ENCODE data around the gene LPP. TPM values are rescaled to one million over a fixed set of nuclear protein-coding genes. Genes with fewer than 3 reads are reported as not detected.

Gene LPP
- polyA plus RNA-seq, 4 donors = 17.0 to 31.8 (median 24.2) TPM

DNA sequence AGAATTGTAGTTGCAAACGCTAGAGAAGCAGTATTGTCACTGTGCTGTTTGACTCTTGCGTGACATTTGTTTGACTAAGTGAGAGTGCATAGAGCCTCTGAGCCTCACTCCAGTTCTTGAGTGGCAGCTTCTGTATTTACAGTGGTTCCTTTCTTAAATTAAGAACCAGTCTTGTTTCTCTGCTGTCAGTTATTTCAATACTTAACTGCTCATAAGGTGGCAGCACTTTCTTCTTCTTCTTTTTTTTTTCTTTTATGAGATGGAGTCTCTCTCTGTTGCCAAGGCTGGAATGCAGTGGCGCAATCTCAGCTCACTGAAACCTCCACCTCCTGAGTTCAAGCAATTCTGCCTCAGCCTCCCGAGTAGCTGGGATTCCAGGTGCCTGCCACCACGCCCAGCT lies 372.1 kb downstream of the LPP start:
- no peak for DNase-seq (ENCODE audit: low read depth in 4 of 4, low spot score in 2 of 4)

DNA sequence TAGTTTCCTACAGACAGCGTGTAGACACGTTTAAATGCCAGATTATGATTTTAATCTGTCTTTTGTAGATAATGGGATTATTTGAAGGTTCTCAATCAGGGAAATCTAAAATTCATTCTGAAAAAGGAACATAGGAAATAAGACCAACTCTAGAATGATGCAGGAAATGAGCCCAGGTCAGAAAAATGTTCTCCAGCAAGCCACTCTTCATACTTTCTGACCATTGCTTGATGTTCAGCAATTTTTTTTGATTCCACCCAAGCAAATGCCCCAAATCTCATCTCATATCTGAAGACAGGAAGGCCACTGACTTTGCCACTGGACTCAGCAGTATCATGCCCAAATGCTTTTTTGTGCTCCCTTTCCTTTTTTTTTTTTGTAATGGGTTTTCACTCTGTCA lies 373.4 kb downstream of the LPP start:
- no peak for DNase-seq (ENCODE audit: low read depth in 4 of 4, low spot score in 2 of 4)

DNA sequence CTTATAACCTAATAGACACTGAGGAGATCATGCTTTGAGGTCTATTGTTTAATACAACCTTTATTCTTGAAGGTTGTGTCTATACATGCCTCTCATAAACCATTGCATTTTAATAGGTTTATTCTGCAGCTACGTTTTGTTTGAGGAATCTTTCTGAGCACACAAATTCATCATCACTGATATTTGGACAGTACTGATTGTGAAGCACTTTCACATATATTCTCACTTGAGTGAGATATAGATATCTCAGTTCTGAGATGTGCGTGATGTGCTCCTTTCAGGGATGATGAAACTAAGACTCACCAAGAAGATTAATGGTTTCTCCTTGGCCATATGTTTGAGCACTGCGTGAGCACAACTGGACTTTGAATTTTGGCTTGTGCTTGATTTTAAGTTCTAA lies 374.4 kb downstream of the LPP start:
- no peak for DNase-seq (ENCODE audit: low read depth in 4 of 4, low spot score in 2 of 4)

DNA sequence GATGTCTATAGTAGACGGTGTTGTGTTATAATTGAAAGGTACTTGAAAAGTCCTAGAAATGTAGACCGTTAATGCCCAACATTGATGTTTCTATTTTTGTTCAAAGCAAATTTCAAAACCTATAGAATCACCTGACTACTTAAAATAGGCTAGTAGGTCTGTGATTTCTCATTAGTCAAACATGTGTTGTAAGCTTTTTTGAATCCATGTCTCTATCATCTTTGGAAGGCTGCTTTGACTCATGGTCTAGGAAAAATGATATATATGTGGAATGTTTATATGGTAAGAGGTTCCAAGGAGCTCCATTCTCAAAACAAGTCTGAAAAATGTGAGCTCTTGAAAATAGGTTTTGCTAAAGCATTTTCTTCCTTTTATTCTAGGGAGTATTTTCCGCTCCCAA lies 375.3 kb downstream of the LPP start:
- DNase-seq (ENCODE audit: low read depth in 4 of 4, low spot score in 2 of 4) = no peak

DNA sequence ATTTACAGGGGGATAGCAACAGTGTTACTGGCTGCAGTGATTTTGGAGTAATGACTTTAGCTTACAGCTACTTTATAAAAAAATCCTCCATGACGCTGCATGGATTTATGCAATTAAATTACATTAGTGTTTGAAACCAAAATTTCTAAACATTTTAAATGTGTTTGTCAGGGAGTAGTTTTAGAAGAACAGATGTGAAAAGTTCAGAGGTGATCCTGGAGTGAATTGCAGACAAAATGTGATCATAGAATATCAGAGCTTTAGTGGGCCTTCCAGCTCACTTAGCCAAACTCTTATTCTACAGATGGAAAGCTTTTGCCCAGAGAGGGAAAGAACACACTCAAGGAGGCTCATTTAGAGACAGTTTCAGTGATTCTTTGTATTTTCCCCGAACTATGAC lies 376.3 kb downstream of the LPP start:
- no peak for DNase-seq (ENCODE audit: low read depth in 4 of 4, low spot score in 2 of 4)

DNA sequence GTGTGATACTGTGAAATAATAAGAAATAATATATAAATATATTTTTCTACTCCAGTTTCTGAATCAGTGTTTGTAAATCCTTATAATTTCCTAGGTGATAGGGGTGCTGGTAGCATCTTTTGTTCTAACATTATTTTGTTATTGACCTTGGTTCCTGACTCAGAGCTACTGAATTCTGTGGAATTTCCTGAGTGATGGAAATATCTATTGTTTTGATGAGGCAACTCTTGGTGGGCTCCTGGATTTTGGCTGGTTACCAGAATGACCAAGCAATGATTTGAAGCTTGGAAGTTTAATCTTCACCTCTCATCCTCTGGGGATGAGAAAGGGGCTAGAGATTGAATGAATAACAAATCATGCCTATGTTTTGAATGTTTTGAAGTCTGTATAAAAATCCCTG lies 377.3 kb downstream of the LPP start:
- no peak for DNase-seq (ENCODE audit: low read depth in 4 of 4, low spot score in 2 of 4)

DNA sequence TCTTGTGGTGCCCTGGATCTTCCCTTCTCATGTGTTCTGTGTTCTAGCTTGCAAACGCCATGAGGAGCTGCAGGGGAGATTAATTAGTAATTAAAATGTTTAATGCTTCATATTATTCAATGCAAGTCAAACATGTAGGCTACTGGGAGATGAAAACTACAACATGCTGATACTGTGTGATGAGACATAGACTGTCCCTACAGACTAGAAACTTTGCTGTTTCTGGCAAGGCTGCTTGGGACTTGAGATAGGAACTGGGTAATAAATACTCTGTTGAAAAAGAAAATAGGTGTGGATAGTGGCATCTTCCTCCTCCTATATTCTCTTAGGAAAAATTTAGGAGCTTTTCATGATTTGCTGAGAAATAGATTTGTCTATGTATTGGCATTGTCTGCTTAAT lies 379.2 kb downstream of the LPP start:
- DNase-seq (ENCODE audit: low read depth in 4 of 4, low spot score in 2 of 4) = no peak

DNA sequence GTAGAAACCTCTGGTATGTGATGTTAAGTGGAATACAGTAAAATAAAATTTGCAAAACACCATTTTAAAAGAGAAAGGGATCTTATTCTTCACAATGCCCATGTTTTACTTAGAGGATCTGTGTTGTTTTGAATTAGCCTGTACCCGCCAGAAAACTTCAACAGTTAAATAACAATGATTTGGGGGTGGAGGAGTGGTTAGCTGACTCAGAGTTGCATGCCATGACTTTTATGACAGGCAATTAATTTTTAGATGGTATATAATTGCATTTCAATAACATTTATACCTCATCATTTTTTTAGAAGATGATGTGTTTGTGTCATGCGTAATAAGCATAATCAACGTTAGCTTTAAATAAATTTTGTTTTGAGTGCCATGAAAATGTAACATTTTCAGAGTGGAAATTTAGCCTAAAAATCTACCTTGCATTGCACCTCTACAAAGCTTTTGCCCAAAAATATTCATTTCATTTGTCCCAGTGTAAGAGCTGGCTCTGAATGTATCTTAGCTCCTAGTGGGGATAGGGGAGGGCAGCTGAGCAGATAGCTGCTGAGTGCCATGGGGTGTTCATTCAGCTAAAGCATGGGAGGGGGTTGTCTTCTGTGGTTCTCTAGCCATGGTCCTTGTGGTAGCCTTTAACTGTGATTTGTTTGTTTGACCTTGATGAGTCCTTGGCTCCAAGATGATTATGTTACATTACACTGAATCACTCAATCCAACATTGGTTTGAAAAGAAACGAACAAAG lies 379.8 kb downstream of the LPP start:
- no peak for DNase-seq (ENCODE audit: low read depth in 4 of 4, low spot score in 2 of 4)

DNA sequence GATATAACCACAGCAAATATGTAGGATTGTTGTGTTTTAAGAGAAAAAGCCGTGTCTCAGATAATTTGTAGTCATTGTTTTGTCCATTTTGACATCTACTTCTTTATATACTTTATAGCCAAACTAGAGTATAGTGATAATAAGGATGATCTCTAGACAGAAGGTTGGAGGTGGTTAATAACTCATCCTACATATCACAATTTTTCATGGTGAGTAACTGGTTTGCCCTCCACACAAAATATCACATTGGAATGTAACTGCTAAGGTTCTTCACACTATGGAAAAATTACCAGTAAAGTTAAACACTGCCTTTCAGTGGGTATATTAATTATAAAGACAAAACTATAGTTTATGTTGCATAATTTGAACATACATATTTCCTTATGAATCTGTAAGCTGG lies 380.7 kb downstream of the LPP start:
- no peak for DNase-seq (ENCODE audit: low read depth in 4 of 4, low spot score in 2 of 4)

DNA sequence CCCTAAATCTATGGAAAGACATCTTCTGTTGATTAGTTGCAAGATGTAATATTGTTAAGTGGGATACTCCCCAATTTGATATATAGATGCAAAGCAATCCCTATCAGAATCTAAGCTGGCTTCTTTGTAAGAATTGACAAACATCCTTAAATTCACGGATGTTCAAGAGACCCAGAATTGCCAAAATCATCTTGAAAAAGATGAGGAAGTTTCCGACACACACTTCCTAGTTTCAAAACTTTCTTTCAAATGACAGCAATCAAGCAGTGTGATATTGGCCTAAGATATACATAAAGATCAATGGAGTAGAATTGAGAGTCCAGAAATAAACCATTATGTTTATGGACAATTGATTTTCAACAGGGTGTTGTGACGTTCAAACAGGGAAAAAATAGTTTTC lies 383.6 kb downstream of the LPP start:
- no peak for DNase-seq (ENCODE audit: low read depth in 4 of 4, low spot score in 2 of 4)

DNA sequence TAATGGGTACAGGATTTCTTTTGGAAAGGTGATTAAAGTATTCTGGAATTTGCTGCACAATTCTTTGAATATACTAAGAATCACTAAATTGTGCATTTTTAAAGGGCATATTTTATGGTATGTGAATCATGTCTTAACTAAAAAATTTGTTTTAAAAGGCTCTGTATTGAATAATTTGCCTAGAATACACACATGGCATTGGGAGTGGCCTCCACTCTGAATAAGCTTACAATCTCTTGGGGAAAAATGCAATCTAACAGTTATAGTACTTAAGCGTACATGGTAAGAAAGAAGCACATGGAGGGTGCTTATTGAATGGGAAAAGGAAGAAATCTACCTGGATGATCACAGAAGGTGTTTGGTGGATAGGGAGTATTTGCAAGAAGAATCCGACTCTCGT lies 385.1 kb downstream of the LPP start:
- no peak for DNase-seq (ENCODE audit: low read depth in 4 of 4, low spot score in 2 of 4)

DNA sequence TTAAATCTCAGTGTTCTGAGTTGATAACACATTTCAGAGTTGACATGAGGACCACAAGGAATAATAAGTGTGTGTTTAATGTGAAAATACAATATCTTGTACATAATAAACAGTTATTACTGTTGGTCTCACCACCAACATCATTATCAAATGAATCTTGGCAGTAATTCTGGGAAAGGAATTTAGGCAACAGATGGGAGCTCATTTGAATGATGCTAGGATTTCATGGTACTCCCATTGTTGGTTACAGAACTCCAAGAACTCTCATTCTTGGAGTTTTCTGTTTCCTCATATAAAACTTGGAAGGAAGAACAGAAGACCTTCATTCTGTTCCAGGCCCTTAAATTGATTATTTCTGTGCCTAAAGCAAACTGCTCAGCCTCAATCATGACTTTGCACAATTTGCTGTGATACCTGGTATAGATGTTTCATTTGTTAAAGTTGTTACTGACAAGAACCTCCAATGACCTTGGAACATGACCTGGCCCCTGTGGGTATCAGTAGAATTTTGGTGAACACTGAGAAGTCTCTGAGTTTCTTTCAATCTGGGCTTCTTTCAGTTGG lies 385.8 kb downstream of the LPP start:
- DNase-seq (ENCODE audit: low read depth in 4 of 4, low spot score in 2 of 4) = no peak

DNA sequence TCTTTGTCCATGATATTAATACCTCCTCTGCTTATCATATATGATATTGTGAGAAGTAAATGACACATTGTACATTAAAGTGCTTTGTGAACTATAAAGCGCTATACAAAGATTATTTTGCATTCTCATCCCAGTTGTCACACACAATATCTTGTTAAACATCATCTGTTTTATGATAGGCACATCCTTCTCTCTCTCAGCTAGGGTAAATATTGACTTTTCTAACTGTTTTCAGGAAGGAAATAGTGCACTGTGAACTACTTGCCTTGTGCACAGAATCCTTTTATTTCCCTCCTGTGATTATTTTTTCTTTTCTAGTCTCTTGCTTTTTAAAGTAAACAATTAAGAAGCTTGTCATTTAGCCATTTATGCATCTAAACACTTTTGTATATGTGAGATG lies 388.2 kb downstream of the LPP start:
- no peak for DNase-seq (ENCODE audit: low read depth in 4 of 4, low spot score in 2 of 4)

DNA sequence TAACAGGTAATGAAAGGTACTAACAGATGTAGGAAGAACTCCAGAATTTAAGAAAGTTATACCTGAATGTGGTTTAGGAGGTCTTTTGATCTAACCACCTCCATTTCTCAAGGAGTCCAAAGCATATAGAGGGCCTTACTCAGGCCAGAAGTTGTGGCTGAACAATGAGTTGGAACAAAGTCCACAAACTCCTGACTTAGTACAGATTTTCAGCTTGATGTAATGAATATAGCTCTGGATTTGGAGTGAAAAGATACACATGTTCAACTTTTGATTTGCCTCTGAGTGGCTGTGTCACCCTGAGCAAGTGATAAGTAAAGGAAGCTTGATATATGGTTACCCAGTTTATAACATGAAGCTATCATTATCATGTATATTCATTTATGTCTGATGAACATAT lies 390.1 kb downstream of the LPP start:
- DNase-seq (ENCODE audit: low read depth in 4 of 4, low spot score in 2 of 4) = no peak

DNA sequence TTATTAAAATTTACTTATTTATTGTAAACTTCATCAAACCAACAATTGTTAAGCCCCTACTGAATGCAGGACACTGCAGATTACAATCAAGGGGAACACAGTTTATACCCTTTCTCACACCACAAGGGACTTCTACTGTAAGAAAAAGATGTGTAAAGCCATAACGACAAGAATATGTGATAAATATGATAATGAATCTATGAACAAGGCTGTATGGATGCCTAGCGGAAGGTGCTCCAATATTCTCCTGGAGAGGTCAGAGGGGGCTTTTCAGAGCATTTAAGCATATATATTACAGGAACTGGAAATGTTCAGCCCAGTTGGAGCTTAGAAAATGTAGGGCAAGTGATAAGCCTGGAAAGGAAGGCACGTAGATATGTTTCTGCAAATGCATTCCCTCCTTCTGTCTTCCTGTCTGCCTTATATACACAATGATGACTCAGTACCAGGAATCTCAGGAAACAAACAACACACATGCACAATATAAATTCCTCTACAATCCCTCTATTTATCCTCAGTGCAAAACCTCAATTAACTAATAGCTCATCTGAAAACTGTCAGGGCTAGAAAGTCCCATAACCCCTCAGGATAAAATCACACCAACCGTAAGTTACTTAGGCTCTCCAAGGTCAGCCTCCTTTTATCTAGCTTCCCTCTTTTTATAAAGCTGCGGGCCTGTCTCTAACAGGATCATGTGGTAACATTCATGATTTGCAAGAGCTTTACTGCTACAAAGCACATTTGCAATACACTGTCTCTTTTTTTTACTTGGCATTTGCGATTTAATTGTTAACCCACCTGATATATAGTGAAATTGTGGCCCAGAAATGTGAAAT lies 393.1 kb downstream of the LPP start:
- no peak for DNase-seq (ENCODE audit: low read depth in 4 of 4, low spot score in 2 of 4)

DNA sequence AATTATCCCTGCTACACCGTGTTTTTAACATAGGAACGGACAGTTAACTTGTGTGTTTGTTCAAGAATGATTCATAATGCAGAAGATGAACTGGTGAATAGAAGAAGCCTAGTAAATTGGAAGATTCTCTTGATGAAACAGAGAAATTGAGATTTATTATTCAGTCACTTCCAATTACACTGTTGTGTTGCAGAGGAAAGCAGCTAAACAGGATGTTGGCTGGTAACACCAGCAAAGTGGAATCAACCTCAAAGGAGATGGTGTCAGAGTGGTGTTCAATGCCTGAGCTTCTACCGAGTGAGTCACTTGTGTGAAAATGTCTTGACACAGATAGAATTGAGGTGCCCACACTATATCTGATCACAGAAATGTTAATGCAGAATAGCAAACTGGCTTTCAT lies 399.6 kb downstream of the LPP start:
- no peak for DNase-seq (ENCODE audit: low read depth in 4 of 4, low spot score in 2 of 4)

DNA sequence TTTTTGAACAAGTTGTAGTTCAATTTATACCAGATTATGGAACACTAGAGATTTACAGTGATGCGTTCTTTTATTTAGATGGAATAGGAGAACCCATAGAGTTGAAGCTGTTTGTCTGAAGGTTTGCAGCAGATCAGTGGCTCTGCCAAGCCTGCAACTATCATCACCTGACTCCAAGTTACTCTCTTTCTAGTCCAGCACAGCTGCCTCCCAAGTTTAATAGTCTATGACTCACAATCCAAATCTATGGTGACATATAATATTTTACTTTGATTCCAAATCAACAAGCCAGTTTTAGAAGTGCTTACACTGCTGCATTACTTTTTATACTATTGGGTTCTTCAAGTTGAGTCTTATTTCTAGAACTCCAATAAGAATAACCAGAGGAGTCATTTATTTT lies 400.4 kb downstream of the LPP start:
- DNase-seq (ENCODE audit: low read depth in 4 of 4, low spot score in 2 of 4) = no peak

DNA sequence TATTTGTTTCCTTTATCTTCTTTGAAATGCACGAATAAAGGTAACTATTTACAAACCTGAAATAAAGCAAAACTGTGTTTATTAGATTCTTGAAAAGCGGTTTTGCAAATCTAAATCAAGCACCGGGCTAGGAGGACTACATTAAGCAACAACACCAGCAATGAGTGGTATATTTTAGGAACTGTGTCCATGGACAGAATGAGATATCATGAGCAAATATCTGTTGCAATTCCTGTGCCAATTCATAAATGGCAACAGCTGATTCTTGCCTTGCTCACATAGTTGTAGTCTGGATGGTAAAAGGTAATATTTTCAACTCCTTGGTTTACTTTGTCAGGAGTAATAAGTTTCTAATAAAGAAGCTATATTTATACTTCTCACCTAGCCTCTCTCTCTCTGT lies 403.3 kb downstream of the LPP start:
- no peak for DNase-seq (ENCODE audit: low read depth in 4 of 4, low spot score in 2 of 4)

DNA sequence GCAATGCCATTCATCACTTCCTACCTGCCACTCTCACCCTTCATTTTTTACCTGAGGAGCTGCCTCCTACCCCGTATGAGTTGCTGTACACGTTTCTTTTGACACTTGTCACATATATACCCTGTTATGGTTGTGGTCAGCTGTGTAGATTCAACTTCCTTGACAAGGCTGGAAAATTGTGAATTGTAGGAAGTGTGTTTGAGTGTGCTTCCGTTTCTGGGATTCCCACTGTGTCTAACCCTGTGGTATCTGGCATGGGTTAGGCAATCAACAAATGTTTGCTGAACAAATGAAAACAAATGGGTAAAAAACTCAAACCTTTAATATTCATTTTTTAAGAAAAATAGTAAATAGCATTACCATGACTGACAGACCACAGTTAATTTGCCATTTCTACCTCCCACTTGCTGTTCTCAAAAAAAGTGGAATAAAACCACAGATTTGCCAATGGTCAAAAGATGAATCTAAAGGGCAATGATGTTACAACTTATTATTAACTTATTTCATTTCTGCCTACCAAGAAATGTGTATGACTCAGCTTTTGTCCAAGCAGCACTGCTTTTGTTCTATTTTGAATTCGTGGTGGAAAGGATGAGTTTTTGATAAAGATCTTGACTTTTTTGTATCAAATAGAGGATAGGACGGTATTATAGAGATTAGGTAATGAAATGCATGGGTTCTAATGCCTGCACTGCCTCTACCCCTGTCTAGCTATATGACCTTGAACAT lies 404.6 kb downstream of the LPP start:
- DNase-seq (ENCODE audit: low read depth in 4 of 4, low spot score in 2 of 4) = no peak

DNA sequence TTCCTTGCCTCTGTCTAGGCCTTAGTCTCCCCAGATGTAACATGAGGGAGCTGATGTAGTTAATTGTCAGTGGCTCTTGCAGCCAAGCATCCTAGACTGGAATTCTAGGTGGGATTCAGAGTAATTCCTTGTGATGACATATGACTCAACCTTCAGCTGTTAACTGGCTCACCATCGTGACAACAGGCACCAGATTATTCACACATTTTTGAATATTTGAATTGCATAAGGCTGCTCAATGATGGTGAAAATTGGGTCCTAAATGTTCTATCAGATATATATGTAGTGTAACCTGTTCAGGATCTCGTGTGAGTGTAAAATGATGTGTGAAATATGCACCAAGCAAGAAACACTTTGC lies 405.1 kb downstream of the LPP start:
- DNase-seq (ENCODE audit: low read depth in 4 of 4, low spot score in 2 of 4) = no peak

DNA sequence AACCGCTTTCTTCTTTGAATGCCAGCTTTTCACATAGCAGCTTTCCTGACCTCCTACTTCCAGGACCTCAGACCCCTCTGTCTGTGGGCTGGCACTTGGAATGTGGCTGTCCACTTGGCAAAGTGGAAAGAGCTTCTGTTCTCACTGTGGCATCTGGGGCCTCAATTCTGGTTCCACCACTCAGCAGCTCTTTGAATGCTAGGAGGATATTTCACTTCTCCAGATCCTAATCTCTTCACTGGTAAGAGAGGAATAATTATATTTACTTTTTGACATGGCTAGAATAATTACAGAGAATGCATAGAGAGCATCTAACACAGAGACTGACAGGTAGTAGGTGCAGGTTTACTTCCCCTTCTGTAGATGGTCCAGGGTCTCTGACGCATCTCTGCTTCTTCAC lies 405.9 kb downstream of the LPP start:
- DNase-seq (ENCODE audit: low read depth in 4 of 4, low spot score in 2 of 4) = no peak
